ENCODE measurements around the gene L3MBTL4.

The L3MBTL4 gene

DNA sequence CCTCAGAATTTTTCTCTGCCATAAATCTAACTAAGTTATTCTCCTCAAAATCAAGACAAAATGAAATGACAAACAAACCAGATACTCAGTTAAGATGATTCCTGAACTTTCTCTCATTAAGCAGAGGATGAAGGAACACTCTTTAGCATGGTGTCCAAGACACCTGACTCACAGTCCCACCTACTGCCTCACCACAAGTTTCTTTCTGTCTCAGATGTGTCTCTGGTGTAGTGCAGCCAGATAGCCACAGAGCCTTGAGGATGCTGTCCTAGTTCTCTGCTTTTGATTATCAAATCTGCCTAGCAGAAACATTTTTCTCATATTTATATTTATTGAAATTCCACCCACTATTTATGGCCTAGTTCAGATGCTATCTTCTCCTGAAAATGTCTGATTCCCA lies 415.8 kb downstream of the L3MBTL4 start:
- peaks cover 0 to 13% of the 10 kb centered on the region in 2 donors for H3K4me1 Mint-ChIP-seq
- ATAC-seq (replicated peaks) (peak; percentile 80 to 86), DNase-seq (no peak)
- peaks cover 11 to 15% of the 10 kb centered on the region in 2 donors for H3K36me3 Mint-ChIP-seq
- no peak overlapping the region for H3K4me3 Mint-ChIP-seq
- no peak overlapping the region for H3K27ac Mint-ChIP-seq
- H3K9me3 Mint-ChIP-seq = peaks cover 10% of the 10 kb centered on the region in 2 donors
- H3K27me3 Mint-ChIP-seq = no peaks in the 10 kb centered on the region

DNA sequence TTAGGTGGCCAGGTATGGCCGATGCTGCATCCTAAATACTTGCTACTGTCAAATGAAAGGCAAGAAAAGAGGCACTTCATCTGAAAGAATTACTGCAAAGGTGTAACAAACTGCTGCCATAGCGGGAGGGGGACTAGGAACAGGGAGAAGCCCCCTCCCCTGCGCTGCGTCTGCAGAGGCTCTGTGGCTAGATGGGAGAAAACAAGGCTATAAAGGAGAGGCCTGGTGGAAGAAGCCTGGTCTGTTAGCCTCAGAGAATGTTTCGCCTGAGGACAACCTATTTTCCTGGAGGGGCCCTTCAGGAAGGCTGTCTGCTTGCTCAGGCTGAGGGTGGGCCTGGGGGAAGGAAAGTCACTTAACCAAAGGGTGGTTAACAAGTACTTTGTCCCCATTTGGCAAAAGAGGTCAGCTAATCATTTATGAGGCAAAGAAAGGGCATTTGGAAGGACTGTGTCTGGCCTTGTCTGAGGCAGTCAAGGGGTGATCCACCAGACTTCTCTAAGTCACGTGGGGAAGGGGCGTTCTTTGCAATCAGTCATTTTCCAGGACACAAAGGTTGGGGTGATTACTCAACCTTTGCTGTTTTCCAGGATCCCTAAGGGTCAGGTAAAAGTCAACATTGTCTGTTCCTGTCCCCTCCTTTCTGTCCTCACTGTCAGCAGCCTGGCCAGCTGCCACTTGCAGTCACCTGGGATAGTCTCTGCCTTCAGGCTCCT lies 416.4 kb downstream of the L3MBTL4 start:
- peaks cover 11 to 15% of the 10 kb centered on the region in 2 donors for H3K36me3 Mint-ChIP-seq

DNA sequence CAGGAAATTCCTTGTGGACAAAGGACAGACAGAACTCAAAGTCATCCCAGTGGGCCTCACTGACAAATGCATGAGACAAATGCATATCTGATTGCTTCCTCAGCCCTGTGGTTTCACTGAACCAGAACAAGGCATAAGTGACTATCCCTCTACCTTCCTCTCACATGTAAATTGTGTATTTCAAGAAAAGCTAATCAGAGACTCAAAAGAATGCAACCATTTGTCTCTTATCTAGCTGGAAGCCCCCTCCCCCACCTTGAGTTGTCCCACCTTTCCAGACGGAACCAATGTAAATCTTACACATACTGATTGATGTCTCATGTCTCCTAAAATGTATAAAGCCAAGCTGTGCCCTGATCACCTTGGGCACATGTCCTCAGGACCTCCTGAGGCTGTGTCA lies 417.4 kb downstream of the L3MBTL4 start:
- ATAC-seq (replicated peaks) (no peak), DNase-seq (no peak)
- H3K4me1 Mint-ChIP-seq = peaks cover 0 to 13% of the 10 kb centered on the region in 2 donors
- H3K27me3 Mint-ChIP-seq = no peaks in the 10 kb centered on the region
- no peak overlapping the region for H3K27ac Mint-ChIP-seq
- H3K36me3 Mint-ChIP-seq = peaks cover 11 to 23% of the 10 kb centered on the region in 2 donors
- H3K4me3 Mint-ChIP-seq = no peak overlapping the region
- peaks cover 10 to 12% of the 10 kb centered on the region in 2 donors for H3K9me3 Mint-ChIP-seq

More for the DNA sequence above, 416.4 kb downstream of the L3MBTL4 start:
- Mint-ChIP-seq H3K27ac (no peak overlapping the region), H3K27me3 (no peaks in the 10 kb centered on the region), H3K4me1 (peaks cover 0 to 13% of the 10 kb centered on the region in 2 donors), H3K9me3 (peaks cover 10% of the 10 kb centered on the region in 2 donors), H3K4me3 (no peak overlapping the region)
- ATAC-seq (replicated peaks) = no peak
- no peak for DNase-seq

DNA sequence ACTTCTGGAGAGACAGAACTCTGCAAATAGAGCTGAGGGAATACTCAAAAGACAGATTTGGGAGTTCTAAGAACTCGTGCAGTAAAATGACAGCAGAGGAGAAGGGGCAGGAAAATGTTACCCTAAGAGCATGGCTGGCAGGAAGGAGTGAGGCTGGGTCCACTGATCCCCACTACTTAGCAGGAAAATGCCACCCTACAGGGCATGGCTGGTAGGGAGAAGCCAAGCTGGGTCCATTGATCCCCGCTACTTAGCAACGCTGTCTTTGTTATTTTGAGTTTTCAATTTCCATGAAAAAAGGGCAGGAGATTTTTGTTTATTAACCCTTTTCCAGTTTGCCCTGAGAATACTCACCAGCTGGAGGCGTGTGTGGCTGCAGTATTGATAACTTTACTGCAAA lies 419.1 kb downstream of the L3MBTL4 start:
- Mint-ChIP-seq H3K36me3 (peaks cover 14 to 26% of the 10 kb centered on the region in 2 donors), H3K27me3 (no peaks in the 10 kb centered on the region), H3K4me3 (no peak overlapping the region), H3K9me3 (peaks cover 12 to 14% of the 10 kb centered on the region in 2 donors), H3K27ac (no peak overlapping the region), H3K4me1 (peaks cover 0 to 13% of the 10 kb centered on the region in 2 donors)
- DNase-seq (no peak), ATAC-seq (replicated peaks) (no peak)

DNA sequence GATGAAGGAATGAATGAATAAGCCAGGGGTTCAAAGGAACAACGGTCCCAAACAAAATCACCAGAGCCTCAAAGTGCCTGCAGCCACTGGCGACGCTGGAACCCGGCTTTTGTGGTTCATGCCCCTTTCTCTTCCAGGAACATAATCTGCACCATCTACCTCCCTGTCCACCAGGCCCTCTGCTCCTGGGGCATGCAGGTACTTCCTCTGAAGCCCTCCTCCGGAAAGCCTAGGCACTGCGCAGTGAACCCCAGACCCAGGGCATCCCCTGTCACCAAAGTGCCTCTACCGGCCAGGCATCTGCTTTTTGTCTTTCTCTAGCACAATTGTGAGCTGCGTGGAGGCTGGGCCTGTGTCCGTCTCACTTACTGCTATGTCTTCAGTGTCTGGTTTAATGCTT lies 420.8 kb downstream of the L3MBTL4 start:
- Mint-ChIP-seq H3K4me3 (no peak overlapping the region), H3K9me3 (peaks cover 4% of the 10 kb centered on the region in 2 donors), H3K27ac (no peak overlapping the region), H3K27me3 (no peaks in the 10 kb centered on the region), H3K36me3 (peaks cover 4 to 15% of the 10 kb centered on the region in 2 donors), H3K4me1 (peaks cover 0 to 9% of the 10 kb centered on the region in 2 donors)
- ATAC-seq (replicated peaks) (no peak), DNase-seq (no peak)

DNA sequence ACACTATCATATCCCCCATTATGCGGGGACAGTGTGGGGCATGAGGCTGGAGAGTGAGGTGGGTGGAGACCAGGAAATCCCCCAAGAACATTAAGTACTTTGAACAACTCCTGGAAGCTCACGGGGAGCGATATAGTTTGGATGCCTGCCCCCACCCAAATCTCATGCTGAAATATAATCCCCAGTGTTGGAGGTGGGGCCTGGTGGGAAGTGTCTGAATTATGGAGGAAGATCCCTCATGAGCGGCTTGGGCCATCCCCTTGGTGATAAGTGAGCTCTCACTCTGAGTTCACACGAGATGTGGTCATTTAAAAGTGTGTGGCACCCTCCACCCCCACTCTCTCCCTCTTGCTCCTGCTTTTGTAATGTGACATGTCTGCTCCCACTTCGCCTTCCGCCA lies 422.3 kb downstream of the L3MBTL4 start:
- Mint-ChIP-seq H3K36me3 (peaks cover 4 to 15% of the 10 kb centered on the region in 2 donors), H3K9me3 (peaks cover 4% of the 10 kb centered on the region in 2 donors), H3K4me3 (no peak overlapping the region), H3K4me1 (peaks cover 0 to 5% of the 10 kb centered on the region in 2 donors), H3K27ac (no peak overlapping the region), H3K27me3 (no peaks in the 10 kb centered on the region)
- ATAC-seq (replicated peaks) (no peak), DNase-seq (no peak)

DNA sequence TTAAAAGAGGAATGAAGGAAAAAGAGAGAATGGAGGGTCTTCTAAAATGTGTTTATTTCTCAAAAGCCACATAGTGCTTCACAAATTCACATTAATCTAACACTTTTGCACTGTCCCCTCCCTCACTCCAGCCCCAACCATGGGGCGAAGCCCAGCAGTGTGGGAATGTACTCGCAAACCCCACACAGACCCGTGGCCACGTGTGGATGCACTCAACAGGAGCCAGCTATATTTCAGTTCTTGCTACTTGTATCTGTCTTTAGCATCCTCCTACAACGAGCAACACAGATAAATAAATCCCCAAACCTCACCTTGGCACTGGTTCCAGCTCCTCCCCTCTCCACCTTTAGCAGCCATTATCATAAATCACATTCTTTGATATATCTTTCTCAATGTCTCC lies 427.5 kb downstream of the L3MBTL4 start:
- DNase-seq (no peak), ATAC-seq (replicated peaks) (no peak)
- H3K36me3 Mint-ChIP-seq = peaks cover 6 to 7% of the 10 kb centered on the region in 2 donors
- H3K9me3 Mint-ChIP-seq = peaks cover 2 to 4% of the 10 kb centered on the region in 2 donors
- H3K27me3 Mint-ChIP-seq = no peaks in the 10 kb centered on the region
- H3K27ac Mint-ChIP-seq = peak overlapping the region; percentile 4
- peaks cover 0 to 8% of the 10 kb centered on the region in 2 donors for H3K4me1 Mint-ChIP-seq
- H3K4me3 Mint-ChIP-seq = no peak overlapping the region

DNA sequence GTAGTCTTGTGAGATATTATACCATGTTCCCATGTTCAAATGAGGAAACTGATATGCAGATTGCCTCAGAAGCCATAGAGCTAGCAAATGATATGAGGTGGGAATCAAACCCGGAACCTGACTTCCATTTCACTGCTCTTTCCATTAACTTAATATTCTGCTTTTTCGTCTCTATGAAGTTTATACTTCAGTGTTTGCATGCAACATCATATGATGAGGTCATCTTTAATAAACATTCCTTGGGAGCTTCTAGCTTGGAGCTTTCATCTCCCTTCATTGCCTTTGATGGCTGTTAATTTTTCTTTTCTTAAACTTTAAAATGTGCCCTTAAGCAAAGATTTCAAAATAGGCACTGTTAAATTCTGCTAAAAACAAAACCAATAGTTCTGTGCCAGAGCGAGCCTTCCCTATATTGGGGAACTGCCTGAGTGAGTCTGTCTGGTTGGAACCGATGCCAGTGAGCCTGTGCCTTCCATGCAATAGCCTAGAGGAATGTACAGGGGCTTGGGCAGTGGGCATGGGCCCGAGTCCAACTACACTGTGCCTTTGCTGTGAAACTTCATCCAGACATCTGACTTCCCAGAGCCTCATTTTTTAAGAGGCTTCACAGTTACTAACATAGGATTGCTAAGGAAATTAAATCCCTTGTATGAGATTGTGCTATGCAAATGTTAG lies 428.3 kb downstream of the L3MBTL4 start:
- H3K9me3 Mint-ChIP-seq = no peaks in the 10 kb centered on the region
- H3K27ac Mint-ChIP-seq = no peak overlapping the region
- ATAC-seq (replicated peaks) (no peak), DNase-seq (no peak)
- no peak overlapping the region for H3K4me3 Mint-ChIP-seq
- H3K4me1 Mint-ChIP-seq = peaks cover 2 to 13% of the 10 kb centered on the region in 2 donors
- H3K36me3 Mint-ChIP-seq = peaks cover 0 to 3% of the 10 kb centered on the region in 2 donors
- H3K27me3 Mint-ChIP-seq = no peaks in the 10 kb centered on the region

DNA sequence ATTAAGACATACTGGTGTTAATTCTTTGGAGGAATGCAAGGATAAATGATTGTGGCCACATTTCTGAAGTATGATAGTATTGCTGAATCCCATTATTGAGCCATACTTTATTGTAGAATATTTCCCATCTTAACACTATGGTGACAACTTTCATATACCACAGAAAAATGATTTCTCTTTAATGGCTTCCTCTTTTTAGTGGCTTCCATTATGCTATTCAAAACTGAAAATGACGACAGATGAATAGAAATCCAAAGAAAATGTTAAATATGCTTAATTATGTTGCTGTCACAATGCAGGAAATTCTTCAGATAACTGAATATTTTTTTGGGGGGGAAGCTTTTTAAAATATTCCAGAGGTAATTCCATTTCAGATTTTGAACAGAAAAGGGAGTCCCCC lies 430.5 kb downstream of the L3MBTL4 start:
- no peak for DNase-seq
- Mint-ChIP-seq H3K4me3 (no peak overlapping the region), H3K36me3 (peaks cover 0 to 3% of the 10 kb centered on the region in 2 donors), H3K27me3 (no peaks in the 10 kb centered on the region), H3K27ac (no peak overlapping the region), H3K9me3 (no peaks in the 10 kb centered on the region), H3K4me1 (peaks cover 2 to 21% of the 10 kb centered on the region in 2 donors)
- no peak for ATAC-seq (replicated peaks)

DNA sequence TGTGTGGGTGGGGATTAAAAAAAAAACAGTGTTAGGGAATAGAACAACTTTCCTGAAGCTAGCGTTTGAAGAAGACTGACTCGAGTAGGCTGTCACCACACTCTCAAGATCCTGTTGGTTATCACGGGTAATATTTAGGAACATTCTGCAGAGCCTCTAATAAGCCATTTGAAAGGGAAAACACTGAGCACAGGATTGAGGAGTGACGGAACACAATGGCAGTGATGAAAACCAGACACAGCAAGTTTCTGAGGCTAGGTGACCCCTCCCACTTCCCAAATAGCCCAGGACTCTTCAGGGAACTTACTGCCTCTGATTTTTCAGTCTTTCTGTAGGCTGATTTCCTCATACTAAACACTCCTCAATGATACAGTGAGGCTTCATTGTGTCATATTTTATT lies 431.2 kb downstream of the L3MBTL4 start:
- Mint-ChIP-seq H3K27me3 (no peaks in the 10 kb centered on the region), H3K4me3 (no peak overlapping the region), H3K9me3 (no peaks in the 10 kb centered on the region), H3K36me3 (peaks cover 0 to 3% of the 10 kb centered on the region in 2 donors), H3K4me1 (peaks cover 2 to 21% of the 10 kb centered on the region in 2 donors), H3K27ac (no peak overlapping the region)
- DNase-seq (no peak), ATAC-seq (replicated peaks) (no peak)

DNA sequence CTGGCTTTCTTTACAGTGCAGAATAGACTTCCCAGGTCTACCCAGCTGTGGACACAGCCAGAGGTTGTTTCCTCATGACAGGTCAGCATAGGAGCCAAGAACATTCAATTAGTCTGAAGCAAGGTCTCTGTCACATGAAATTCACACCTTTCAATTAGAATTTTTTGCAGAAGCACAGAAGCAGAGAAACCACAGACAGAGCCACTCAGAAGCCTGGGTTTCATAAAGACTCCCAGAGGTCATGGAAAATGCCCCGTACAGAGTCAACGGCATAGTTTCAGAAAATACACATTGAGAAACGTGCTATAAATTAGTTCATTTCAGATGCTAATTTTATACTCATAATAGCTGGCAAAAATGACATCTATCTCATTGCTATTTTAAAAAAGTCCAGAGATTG lies 432.4 kb downstream of the L3MBTL4 start:
- Mint-ChIP-seq H3K27ac (peak overlapping the region; percentile 59), H3K4me3 (no peak overlapping the region), H3K4me1 (peaks cover 3 to 20% of the 10 kb centered on the region in 2 donors), H3K27me3 (no peaks in the 10 kb centered on the region), H3K36me3 (peaks cover 0 to 3% of the 10 kb centered on the region in 2 donors), H3K9me3 (no peaks in the 10 kb centered on the region)
- DNase-seq (no peak), ATAC-seq (replicated peaks) (peak; percentile 59)

DNA sequence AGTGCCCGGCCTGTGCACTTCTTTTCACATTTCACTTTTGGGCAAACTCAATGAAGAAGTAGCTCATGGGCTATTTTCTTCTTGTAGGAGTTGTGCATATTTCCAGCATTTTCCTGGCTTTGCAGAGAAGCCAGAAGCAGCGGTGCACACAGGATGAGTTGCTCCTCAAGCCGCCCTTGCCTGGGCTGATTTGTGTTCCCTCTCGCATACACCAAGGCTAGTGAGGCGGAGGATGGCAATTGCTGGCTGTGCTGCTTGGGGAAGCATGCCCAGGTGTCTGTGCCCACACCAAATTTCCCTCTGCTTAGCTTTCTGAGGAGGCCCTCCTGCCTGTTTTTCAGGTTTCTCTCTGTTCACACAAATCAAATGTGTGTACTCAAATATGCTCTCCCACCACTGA lies 434.0 kb downstream of the L3MBTL4 start:
- Mint-ChIP-seq H3K4me1 (peaks cover 13 to 29% of the 10 kb centered on the region in 2 donors), H3K27ac (no peak overlapping the region), H3K27me3 (no peaks in the 10 kb centered on the region), H3K4me3 (no peak overlapping the region), H3K9me3 (no peaks in the 10 kb centered on the region), H3K36me3 (peaks cover 0 to 2% of the 10 kb centered on the region in 2 donors)
- ATAC-seq (replicated peaks) (no peak), DNase-seq (no peak)

DNA sequence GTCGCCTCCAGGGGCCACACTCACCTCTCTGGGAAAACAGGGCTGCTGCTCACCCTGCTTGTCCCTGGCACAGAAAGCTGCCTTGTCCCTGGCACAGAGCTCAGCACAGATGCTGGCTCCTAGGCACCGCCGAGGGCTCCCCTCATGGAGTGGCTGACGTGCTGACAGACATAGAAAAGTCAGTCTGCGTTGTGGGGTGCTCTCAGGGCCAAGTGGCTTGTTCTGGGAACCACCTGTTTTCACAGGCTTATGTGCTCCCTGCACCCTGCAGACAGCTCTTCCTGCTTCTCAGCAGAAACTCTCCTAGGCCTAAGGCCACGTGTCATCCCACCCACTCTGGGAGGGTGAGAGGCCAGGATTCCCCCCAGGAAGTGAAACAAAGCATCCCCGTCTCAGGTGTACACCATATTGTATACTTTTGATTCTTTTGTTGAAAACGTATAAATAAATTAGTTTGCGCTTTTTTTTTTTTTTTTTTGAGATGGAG lies 434.7 kb downstream of the L3MBTL4 start:
- H3K4me1 Mint-ChIP-seq = peaks cover 20 to 36% of the 10 kb centered on the region in 2 donors
- no peak overlapping the region for H3K4me3 Mint-ChIP-seq
- H3K36me3 Mint-ChIP-seq = peaks cover 0 to 2% of the 10 kb centered on the region in 2 donors
- DNase-seq (no peak), ATAC-seq (replicated peaks) (peak; percentile 17 to 35)
- H3K9me3 Mint-ChIP-seq = peaks cover 0 to under 1% of the 10 kb centered on the region in 2 donors
- no peak overlapping the region for H3K27ac Mint-ChIP-seq
- H3K27me3 Mint-ChIP-seq = no peaks in the 10 kb centered on the region

DNA sequence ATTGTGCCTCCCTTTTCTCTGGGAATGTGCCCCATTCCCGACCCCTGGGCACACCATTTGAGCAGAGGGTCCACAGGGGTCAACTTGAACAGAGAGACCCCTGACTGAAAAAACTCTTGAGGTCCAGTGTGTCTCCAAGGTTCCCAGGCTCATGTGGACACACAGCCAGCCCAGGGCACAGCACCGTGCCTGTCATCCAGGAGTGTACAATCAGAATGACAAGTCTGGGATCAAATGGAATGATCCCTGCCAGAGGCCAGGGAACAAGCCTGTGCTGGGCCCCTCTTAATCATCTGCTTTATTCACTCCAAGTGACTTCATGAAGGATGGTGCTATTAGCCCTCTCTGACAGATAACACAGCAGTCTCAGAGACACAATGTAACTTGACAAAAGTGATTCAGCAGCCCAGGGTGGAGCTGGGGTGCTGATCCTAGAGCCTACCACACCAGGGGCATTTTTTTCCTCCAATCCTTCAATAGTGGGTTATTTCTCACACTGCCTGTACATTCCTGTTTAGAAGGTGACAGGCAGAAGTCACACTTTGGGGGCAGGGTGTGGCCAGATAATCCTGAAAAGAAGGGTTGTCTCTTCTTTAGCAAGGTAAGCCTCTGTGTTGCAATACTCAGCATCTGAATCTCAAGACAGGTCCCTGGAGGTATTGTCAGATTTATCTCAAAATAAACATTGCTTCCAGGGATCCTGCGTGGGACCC lies 435.4 kb downstream of the L3MBTL4 start:
- Mint-ChIP-seq H3K27me3 (no peaks in the 10 kb centered on the region), H3K9me3 (peaks cover 0 to 1% of the 10 kb centered on the region in 2 donors), H3K4me3 (no peak overlapping the region), H3K36me3 (peaks cover 0 to 7% of the 10 kb centered on the region in 2 donors), H3K27ac (no peak overlapping the region), H3K4me1 (peaks cover 25 to 43% of the 10 kb centered on the region in 2 donors)
- DNase-seq (no peak), ATAC-seq (replicated peaks) (no peak)

All from stimulated activated naive B cell treated with anti-CD40 and anti-IgM and Interleukin-4, amounts not matched to agents 10 μg/mL and 1 μg/mL and 100 μg/mL, for 72 hours (primary cell).